OCI-LY3 (cell line): ENCODE results near the gene PTPRN2.

Experiments used
- CTCF ChIP-seq: fragments of 200-600, 300-600 bp; sonication (generic); IDR thresholded peaks from 2 replicates; pipeline ENCODE4 v1.5.1; 2014; ENCODE audit warnings: antibody characterized with exemption, low read length, low read depth
- EZH2phosphoT487 ChIP-seq: fragments of 200-600 bp; shearing (Covaris generic); IDR thresholded peaks from 2 replicates; pipeline ENCODE4 v1.6.1; 2018; ENCODE audit warnings: antibody characterized with exemption, mixed run types, low read depth

GRCh38 chr7:157799076-157799685 is 788.4 kb downstream of the PTPRN2 start:
- TF ChIP-seq CTCF (no peak), EZH2phosphoT487 (no peak)
